Activated CD8-positive, alpha-beta memory T cell treated with anti-CD3 and anti-CD28 coated beads for 4 hours (primary cell): ENCODE data around the gene COBLL1.
"Not testable (repeated sequence)": the region's sequence is repeated elsewhere in the genome, so short reads cannot be mapped to it uniquely, and the experiment has no call there.

Experiments
- DNase-seq, 2 donors: peaks; one replicate each; pipeline ENCODE4 v3.0.0-alpha.2; 2020; ENCODE audit warnings: low read depth in 2 of 2

Gene COBLL1

DNA sequence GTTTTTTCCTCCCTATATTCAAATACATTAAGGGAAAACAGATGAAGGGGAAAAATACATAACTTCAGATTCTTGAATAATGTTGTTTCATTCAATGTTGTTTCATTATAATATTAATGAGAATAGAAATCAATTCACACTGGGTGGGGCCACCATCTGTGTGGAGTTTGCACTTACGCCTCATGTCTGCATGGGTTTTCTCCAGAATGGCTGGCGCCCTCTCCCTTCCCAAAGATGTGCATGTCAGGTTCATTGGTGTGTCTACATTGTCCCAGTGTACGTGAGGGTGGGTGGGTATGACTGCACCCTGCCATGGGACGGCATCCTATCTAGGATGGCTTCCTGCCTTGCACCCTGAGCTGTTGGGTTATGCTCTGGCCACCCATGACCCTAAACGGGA, 51.7 kb downstream of the COBLL1 start:
- no peak for DNase-seq

DNA sequence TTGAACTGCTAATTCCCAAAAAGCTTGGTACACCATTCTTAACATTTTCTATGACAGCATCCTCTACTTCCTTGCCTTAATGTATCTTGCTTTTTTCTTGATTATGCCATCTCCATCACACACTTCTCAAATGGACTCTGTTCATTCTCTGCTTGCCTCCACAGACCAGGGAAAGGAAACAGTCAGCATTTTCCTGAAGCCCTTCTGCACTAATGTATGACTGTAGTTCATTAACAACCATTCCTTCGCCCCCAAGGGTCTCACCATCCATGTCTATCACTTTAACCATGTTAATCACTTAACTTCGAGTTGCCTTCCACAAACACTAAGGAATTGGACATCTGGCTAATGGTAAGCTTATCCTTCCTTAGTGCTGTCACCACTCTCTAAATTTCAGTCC, 54.8 kb downstream of the COBLL1 start:
- no peak for DNase-seq

DNA sequence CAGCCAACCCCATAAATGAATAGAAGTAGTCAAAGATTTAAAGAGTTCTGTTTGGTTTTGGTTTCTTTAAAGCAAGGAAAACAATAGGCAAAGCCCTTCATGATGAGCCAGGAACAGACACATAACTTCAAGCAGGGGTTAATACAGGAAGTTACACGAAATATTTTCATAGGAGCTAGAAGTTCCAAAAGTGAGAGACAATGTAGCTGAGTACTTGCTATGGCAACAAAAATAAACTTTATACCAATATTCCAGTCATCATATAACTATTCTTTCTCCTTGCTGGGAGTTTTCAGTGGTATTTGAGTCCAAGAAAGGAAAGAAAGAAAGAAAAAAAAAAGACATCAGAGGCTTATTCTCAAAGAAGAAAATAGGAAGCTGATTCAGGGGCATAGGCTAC, 56.2 kb downstream of the COBLL1 start:
- no peak for DNase-seq

DNA sequence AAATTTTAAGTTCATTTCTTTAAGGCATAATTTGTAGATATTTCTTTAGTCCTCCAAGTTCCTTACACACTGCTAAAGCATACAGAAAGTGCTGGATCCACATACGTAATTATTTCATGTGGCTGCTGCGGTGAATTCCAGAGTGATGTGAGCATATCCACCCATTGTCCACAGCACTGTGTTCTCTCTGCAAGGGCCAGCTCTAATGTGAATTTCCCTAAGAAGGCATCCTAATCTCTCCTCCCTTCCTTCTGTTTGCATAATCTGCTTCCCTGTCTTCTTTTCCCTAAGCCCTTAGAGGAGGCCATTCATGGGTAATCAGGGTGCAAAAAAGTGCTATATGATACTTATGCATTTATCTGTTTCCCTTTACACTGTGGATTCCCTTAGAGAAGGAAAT, 57.2 kb downstream of the COBLL1 start:
- no peak for DNase-seq

DNA sequence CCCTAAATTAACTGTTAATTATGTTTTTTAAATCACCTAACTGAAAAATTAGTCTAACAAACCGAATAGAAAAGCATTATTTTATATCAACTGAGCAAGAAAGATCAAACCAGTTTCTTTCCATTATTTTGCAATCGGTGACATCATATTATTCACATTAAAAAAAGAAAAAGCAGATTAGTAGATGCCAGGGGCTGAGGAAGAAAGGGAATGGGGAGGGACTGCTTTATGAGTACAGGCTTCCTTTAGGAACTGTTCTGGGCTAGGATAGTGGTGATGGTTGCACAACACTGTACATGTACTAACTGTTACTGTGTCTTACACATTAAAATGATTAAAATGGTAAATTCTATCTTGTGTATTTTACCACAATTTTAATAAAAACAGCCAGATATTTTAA, 59.3 kb downstream of the COBLL1 start:
- no peak for DNase-seq

DNA sequence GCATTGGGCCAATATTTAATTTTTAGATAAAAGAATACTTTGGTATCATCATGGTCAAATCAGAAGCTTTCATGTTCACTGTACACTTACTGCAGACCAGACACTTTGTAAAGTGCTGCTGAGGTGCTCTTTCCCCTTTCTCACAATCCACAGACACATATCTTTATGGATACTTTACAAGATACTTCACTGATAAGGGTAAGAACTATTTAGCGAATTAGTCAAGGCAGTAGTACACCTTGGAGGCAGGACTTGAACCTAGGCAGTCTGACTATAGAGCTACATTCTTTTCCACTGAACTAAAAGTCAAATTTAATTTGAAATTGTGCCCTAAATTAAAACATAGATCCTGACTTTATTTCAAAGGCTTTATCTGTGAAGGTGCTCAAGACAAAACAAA, 60.2 kb downstream of the COBLL1 start:
- no peak for DNase-seq

DNA sequence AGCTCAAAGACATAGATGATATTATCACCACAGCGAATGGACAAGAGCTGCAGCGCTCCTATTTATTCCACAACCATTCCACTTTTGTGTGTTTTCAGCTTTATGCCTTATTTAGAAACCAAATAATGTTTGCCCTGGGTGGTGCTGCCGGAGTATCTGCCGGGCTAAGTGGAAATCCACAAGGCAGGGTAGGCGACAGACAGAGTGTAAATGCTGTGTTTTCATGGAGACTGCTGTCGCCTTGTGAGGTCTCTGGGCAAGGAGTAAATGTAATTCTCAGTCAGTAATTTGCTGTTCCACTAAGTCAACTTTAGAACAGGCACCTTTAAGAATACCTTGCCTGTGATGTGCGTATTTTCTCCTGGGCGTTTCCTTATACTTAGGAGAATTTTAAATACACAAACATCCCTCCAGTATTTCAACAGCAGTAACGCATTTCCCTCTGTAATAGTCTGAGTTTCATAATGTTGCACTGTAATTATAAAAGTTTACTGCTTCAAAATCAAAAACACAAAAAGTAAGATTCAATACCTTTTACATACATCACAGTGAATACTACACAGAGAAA, 60.9 kb downstream of the COBLL1 start:
- no peak for DNase-seq

DNA sequence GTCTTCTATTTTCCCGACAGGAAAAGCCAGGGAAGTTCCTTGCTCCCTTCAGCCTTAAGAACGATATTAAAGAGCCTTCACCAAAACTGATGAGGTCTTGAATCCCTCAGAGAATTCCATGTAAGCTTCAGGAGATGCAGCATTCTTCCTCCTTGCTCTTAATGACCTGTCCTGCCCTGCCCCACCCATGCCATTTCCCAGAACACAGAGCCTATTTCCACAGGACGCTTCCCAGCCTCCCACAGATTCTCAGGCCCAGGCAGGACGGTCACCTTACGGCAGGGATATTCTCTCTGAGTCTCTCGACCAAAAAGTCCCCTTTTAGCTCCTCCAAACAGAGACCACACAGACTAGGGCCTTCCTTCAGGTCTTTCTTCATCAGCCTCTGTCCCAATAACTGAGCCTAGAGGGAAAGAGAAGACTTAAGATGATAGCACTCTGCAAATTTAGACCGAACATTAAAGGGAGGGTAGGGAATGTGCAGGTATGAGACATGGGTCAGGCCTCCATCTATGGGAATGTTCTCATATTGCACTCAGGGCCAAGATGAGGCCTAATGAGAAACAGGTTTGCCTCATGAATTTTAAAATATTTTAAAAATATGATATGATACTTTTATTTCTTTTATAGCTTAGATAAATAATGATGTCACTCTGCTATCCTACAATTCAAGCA, 62.1 kb downstream of the COBLL1 start:
- no peak for DNase-seq

DNA sequence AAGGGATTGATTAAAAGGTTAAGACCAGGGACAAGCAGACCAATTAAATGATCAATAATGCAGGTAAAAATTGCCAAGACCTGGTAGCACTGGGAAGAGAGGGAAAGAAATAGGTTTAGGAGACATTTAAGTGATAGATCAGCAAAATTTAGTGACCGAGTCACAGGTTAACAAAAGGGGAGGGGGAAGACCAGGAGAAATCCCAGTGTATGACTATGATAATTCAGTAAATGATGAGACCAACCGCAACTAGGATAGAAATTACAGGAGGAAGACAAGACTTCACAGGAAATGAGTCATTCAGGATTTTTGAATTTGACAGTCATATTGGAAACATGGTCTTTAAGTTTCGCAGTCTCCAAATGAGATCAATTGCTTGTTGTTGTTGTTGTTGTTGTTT, 62.9 kb downstream of the COBLL1 start:
- DNase-seq: no peak

DNA sequence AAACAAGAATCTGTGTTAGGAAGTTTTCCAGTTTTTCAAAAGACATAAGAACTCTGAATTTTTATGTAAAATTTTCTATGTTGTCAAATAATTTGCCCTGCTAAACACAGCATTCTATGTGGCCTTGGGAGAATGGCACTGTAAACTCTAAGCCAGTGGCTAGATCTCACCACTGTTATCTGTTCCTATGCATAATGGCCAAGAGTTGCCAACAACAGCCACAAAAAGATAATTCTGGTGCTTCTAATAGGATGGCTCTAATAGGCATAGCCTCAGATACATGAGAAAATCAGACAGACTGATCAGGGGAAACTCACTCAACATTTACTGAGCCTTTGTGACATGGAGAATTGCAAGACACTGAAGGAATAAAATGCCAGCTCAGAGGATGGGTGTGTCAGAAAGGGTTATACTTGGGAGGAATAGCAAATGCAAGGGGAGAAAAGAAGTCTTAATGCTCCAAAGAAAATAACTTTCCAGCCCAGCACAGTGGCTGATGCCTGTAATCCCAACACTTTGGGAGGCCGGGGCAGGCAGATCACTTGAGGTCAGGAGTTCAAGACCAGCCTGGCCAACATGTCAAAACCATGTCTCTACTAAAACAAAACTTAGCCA, 63.7 kb downstream of the COBLL1 start:
- no peak for DNase-seq

DNA sequence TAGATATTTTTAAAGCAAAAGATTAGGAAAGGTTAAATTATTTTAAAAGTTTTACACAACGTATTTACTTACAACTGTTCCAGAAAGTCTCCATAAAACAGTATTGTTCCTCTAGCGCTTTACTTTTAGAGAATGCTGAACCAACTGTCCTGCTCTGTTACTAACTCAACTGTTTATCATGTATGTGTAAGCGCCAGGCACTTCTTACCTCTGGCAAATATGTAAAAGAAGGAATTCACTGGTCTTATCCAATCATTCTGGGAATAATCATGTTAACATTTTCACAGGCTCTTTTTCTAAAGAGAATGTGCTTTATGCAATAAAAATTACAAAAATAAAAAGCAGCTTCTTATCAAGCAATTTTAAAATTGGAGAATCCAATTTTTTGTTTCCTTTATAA, 68.0 kb downstream of the COBLL1 start:
- no peak for DNase-seq

DNA sequence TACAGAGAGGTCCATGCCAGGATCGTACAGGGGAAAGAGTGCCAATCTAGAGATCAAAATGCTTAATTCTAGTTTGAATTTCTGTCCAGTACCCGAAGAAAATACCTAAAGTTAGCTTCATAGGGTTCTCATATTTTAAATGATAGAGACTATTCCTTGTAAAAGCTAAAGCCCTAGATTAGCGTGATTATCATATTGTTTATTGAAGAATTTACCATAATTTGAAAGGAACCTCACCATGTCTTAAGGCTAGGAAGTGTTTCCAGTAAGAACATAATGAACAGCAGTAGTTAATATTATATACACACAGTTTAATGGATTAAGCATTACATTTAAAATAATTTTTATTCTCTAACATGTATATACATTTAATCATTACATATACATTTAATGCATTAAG, 68.5 kb downstream of the COBLL1 start:
- no peak for DNase-seq

DNA sequence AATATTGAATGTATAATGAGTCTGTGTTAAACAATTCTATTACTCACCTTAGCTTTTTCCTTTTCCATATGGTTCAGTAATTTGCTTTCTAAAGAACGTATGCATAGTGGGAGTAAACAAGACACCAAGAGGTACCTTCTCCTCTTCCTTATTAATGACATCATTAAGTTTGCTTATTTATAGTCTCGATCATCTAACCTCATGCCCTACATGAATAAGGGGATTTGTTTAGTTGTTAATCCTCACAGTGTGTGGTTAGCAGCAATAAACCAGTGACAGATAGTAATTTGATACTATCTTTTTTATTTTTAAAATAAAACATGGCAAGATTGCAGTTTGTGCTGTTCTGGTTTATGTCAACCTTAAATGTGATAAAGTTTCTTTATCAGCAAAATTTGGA, 69.7 kb downstream of the COBLL1 start:
- DNase-seq: no peak

DNA sequence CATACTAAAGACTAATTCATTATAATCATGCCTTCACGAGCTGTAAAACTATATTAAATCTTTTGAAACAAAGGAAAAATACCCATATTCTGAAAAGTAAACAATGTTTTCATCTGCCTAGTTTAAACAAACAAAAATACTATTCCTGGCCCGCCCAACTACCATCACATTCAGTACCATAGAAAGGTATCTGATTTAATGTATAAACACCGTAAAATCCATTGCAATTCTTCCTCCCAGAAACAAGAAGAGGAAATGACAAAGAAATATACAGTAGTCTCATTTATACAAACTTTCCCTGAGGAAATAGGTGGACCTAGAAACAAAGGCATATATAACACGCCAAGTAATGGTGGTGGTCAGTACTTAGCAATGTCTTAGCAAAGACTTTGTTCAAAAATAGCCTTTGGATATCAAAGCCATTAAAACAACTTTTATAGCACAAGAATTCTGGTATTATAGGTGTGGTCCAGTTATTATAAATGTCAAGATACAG, 71.2 kb downstream of the COBLL1 start:
- DNase-seq: no peak

DNA sequence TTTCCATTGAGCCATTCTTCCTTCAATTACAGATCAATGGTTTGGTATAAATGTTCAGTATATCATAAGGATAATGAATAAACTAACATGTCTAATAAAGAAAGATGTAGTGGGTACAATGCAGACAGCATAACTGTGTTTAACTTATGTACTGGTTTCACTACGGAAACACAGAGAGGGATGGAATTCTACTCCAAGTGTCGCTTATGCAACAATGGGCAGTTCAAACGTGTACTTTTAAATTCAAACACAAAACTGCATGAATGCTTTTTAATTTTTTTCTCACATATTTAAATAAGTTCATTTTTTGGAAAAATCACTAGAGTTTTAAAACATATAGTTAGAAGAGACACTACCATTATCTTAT, 74.7 kb downstream of the COBLL1 start:
- DNase-seq: no peak

DNA sequence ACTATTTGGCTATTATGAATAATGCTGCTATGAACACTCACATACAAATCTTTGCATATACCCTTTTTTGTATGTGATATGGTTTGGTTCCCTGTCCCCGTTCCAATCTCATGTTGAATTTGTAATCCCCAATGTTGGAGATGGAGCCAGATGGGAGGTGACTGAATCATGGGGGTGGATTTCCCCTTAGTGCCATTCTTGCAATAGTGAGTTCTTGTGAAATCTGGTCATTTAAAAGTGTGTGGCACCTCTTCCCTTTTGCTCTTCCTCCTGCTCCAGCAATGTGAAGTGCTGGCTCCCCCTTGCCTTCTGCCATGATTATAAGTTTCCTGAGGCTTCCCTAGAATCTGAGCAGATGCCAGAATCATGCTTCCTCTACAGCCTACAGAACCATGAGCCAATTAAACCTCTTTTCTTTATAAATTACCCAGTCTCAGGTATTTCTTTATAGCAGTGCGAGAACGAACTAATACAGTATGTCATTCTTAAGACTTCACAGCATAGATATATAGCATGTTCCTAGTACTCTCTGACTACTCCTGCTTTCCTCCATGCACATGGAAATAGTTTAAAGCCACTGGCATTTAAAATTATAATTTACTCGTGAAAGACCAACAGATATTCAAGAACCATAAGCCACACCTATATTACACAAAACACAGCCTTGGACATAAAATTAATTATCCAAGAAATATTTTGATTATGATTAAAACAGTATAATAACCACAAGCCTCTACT, 75.2 kb downstream of the COBLL1 start:
- no peak for DNase-seq

DNA sequence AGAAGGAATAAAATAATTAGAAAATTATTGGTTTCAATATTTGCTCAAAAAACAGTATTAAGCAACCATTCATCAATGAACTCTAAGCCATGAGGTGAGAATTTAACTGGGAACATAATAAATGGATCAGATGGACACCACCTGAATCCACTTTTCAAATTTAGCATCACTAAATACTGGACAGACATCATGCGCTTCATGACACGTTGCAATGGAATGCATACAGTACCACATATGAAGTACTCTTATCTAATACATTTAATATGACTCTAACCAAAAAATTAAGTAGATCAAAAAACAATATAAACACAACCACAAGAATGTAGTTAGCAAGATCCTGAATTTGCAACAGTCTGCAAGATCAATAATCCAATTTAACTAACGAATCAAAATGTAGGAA, 76.6 kb downstream of the COBLL1 start:
- no peak for DNase-seq

DNA sequence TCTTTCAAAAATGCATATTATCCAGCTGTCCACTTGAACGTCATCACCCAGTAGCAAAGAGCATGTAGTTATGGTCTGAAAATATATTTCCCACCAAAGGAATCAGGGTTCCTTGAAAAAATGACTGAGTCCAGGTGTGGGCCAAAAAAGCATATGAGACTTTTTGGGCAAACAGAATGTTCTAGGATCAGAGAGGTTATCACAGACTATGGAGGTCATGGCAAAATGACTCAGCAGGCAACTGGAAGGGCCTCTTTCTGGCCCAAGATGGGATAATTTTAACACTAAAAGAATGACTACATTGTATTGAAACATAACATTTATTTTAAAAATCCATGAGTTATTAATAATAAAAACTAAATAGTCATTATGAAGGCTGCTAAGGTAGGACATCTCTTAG, 77.1 kb downstream of the COBLL1 start:
- DNase-seq: no peak

DNA sequence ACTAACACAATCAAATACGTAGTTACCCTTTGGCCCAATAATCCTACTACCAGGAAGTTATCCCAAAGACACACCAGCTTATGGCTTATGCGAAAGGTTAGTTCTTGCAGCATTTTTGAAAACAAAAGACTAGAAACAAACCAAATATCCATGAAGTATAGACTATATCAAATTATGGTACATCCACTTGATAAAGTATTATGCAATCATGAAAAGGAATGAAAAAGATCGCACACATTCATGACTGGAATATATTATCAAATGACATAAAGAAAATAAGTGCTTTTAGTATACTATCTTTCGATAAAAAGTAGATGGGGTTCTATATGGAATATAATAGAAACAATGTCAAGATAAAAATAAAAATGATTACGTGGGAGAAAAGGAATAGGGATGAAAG, 78.2 kb downstream of the COBLL1 start:
- DNase-seq: no peak

DNA sequence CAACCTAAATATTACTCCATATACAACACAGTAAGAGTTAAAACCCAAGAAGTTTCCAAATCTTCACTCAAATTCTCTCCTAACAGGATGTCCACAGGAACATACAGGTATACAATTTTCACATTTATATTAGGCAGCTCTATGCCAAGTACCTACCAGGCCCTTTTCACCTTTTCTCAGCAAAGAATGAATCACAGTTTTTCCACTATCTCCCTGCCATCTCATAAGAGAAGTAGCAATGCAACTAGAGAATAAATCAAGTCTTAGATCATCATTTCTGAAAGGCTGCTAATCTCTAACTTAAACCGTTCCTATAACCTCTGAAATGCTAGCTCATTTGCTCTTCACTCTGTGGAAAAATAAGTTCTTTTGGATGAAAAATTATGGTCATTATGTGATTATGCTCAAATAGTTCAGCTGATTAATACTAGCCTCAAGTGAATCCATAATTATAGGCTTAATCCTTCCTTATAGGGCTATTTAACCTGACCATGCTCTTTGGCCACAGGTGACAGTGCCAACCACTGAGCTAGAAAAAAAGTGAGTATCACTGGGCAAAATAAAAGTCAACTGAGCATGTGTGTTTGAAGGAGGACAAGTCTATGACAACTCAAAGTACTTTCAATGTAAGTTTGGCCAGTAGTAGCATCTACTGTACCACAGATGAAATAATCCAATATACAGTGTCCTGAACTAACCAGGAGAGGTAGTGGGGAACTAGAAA, 79.7 kb downstream of the COBLL1 start:
- DNase-seq: no peak

DNA sequence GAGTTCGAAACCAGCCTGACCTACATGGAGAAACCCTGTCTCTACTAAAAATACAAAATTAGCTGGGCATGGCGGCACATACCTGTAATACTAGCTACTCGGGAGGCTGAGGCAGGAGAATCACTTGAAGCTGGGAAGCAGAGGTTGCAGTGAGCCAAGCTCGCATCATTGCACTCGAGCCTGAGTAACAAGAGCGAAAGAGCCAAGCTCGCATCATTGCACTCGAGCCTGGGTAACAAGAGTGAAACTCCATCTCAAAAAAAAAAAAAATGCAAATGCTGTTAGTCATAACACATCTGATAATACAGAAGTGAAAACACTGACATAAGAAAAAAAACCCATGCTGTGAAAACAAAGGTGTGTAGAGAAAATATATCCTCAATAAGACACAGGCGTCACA, 80.4 kb downstream of the COBLL1 start:
- DNase-seq: not testable (repeated sequence)

DNA sequence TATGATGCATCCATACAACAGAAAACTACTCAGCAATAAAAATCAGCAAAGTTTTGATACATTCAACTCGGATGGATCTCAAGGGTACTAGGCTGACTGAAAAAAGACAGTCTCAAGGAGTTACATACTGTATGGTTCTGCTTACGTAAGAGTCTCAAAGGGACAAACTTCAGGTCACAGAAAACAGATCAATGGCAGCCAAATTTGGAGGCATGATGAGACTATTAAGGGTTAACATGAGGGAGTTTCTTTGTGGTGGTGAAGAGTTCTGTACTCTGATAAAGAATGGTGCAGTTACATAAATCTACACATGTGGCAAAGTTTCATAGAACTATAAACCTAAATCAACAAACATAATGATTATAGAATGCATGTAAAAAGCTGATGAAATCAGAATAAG, 81.4 kb downstream of the COBLL1 start:
- DNase-seq: no peak
